Right lobe of liver (tissue), 4 donors: ENCODE results near the gene SLC12A3.

Experiments
- CTCF ChIP-seq, 4 donors: fragments of 200-600 bp in 3 of 4; fragments of 450-650 bp in 1 of 4; IDR thresholded peaks; one replicate each; pipeline versions ENCODE4 v1.5.1 to v1.8.0; 2016 to 2022; ENCODE audit warnings: antibody characterized with exemption in 4 of 4, mild to moderate bottlenecking in 2 of 4
- POLR2A ChIP-seq: fragments of 450-650 bp; IDR thresholded peaks from one replicate; pipeline ENCODE4 v1.6.1; 2017; ENCODE audit warnings: antibody characterized with exemption, mild to moderate bottlenecking
- donor health status: DM: no; HTN: no; CAD: no.
- donor health status: DM: no; HTN: no; CAD: no.
- donor health status: DM: no; HTN: yes; CAD: no.

GRCh38 chr16:56828647-56829046, 36.4 kb upstream of the SLC12A3 start:
- no peak for TF ChIP-seq CTCF (IDR thresholded peaks at IDR 0.05)
- TF ChIP-seq POLR2A: no peak
